Adrenal gland (tissue), 12 donors: ENCODE results near the gene TMEM74B. TPM values are rescaled to one million over a fixed set of nuclear protein-coding genes. Genes with fewer than 3 reads are reported as not detected.
A peak's percentile ranks its signal among the peaks of the same experiment; 100 is the strongest.

Source experiments
- DNase-seq, 7 donors: peaks; one replicate each; pipeline ENCODE4 v3.0.0-alpha.2; 2019 to 2020
- H3K27ac ChIP-seq, 5 donors: fragments of 200-600 bp; sonication (generic) in 4 of 5; 1 replicate in 3 of 5; 2 replicates in 2 of 5; pipeline versions ENCODE4 v1.5.1 to v1.8.0; 2016 to 2020; ENCODE audit warnings: mild to moderate bottlenecking in 1 of 5
- H3K27me3 ChIP-seq: fragments of 200-600 bp; 2 replicates; pipeline ENCODE4 v1.8.0; 2021
- H3K36me3 ChIP-seq, 2 donors: fragments of 200-600 bp; replicated peaks in 1 of 2; 1 replicate in 1 of 2; 2 replicates in 1 of 2; pipeline versions ENCODE4 v1.5.1 to v1.8.0; 2018 to 2022
- H3K4me1 ChIP-seq, 2 donors: fragments of 200-600 bp; replicated peaks in 1 of 2; 1 replicate in 1 of 2; 2 replicates in 1 of 2; pipeline versions ENCODE4 v1.5.1 to v1.8.0; 2018 to 2021
- H3K4me3 ChIP-seq, 4 donors: fragments of 200-600 bp; sonication (generic) in 3 of 4; one replicate each; pipeline ENCODE4 v1.5.1; 2016 to 2018
- H3K9me3 ChIP-seq, 3 donors: fragments of 200-600 bp; sonication (generic) in 1 of 3; replicated peaks in 1 of 3; 1 replicate in 2 of 3; 2 replicates in 1 of 3; pipeline versions ENCODE4 v1.5.1 to v1.8.0; 2016 to 2021
- POLR2A ChIP-seq, 2 donors: fragments of 450-650 bp; IDR thresholded peaks; one replicate each; pipeline ENCODE4 v1.6.1; 2017; ENCODE audit warnings: antibody characterized with exemption in 2 of 2, mild to moderate bottlenecking in 2 of 2, moderate library complexity in 1 of 2
- WGBS, 4 donors: extraction: QIAGEN DNeasy Blood & Tissue Kit in 2 of 4; methylation state at CpG; one replicate each; pipeline versions ENCODE4 v1.1.5 to v1.1.7; 2013 to 2017; 5-methylcytosine and 5-hydroxymethylcytosine counted together
- intact Hi-C, 2 donors: fragments of 100-400 bp; cut with DNase I; formaldehyde crosslinking; loops; one replicate each; pipeline versions ENCODE4 v1.14.1 to v1.15.0; 2022 to 2023
- polyA plus RNA-seq, 3 donors: library from polyadenylated mRNA; stranded (reverse); fragments of 200-250 nt in 2 of 3; fragments of 350-450 nt in 1 of 3; fragmentation: Illumina TruSeq in 1 of 3; extraction: RNeasy Lipid Tissue Mini Kit (QIAGEN cat#74804) in 1 of 3; gene quantifications; one replicate each; pipeline ENCODE4 v1.2.3, GENCODE V29; 2013 to 2014
- total RNA-seq, 9 donors: library from RNA; depleted of rRNA in 4 of 9; stranded (reverse); fragments of >200 nt in 4 of 9; fragments of 120-200 nt in 1 of 9; fragmentation: NEBNext Ultra II Directional in 1 of 9; extraction: Animal tissue kit (Norgen Biotek cat#: 25700) in 1 of 9; gene quantifications; one replicate each; pipeline versions ENCODE4 v1.1.0 to v1.2.4, GENCODE V29; 2013 to 2023
- TF ChIP-seq, protein P1 (sequence below), 6 experiments: fragments of 450-650 bp in 4 of 6; fragments of 200-600 bp in 2 of 6; sonication (generic) in 1 of 6; IDR thresholded peaks; 1 replicate in 5 of 6; 2 replicates in 1 of 6; pipeline versions ENCODE4 v1.5.1 to v1.8.0; 2016 to 2021; ENCODE audit warnings: antibody characterized with exemption in 6 of 6, mild to moderate bottlenecking in 2 of 6, moderate library complexity in 1 of 6
- donor health status: healthy with polysubstance abuse.
- donor health status: Bipolar disorder and iron deficiency.
- donor health status: DM: yes; HTN: yes; CAD: no.
- donor health status: DM: no; HTN: no; CAD: no.
- donor health status: DM: no; HTN: no; CAD: no.
- donor health status: DM: yes; HTN: yes; CAD: no.

Gene TMEM74B
- total and polyA plus RNA-seq, 12 donors = 0.24 to 9.5 (median 0.98) TPM; not detected in 2

DNA sequence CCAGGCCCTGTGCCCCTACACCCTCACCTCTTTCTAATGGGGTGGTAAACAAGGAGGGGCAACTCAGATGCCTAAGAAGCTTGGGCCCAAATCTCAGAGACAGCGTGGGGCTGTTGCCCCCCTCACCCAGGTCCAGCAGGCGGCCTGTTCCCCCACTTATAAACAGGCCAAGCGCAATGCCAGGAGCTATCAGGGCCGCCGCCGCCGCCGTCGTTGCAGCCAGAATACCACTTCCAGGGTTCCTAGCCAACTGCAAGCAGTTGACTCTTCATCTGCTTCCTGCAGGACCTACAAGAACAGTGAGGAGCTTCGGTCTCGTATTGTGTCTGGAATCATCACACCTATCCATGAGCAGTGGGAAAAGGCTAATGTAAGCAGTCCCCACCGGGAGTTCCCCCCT, 49.9 kb downstream of the TMEM74B start:
- no peak overlapping the region for H3K27ac ChIP-seq
- 93 to 100% (median 98%) methylated on average over 5 to 12 of the region's 12 CpGs for WGBS, 4 donors
- H3K9me3 ChIP-seq = no peaks in the 10 kb centered on the region
- H3K27me3 ChIP-seq = no peaks in the 10 kb centered on the region
- H3K4me1 ChIP-seq = no peaks in the 10 kb centered on the region
- H3K4me3 ChIP-seq = no peak overlapping the region
- no peak for TF ChIP-seq POLR2A (IDR thresholded peaks at IDR 0.05)
- TF ChIP-seq, protein P1, sequence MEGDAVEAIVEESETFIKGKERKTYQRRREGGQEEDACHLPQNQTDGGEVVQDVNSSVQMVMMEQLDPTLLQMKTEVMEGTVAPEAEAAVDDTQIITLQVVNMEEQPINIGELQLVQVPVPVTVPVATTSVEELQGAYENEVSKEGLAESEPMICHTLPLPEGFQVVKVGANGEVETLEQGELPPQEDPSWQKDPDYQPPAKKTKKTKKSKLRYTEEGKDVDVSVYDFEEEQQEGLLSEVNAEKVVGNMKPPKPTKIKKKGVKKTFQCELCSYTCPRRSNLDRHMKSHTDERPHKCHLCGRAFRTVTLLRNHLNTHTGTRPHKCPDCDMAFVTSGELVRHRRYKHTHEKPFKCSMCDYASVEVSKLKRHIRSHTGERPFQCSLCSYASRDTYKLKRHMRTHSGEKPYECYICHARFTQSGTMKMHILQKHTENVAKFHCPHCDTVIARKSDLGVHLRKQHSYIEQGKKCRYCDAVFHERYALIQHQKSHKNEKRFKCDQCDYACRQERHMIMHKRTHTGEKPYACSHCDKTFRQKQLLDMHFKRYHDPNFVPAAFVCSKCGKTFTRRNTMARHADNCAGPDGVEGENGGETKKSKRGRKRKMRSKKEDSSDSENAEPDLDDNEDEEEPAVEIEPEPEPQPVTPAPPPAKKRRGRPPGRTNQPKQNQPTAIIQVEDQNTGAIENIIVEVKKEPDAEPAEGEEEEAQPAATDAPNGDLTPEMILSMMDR (IDR thresholded peaks at IDR 0.05) = no peak
- no peak for DNase-seq
- H3K36me3 ChIP-seq = peaks cover 0 to 61% of the 10 kb centered on the region in 2 donors
- intact Hi-C loops = no loop called here

DNA sequence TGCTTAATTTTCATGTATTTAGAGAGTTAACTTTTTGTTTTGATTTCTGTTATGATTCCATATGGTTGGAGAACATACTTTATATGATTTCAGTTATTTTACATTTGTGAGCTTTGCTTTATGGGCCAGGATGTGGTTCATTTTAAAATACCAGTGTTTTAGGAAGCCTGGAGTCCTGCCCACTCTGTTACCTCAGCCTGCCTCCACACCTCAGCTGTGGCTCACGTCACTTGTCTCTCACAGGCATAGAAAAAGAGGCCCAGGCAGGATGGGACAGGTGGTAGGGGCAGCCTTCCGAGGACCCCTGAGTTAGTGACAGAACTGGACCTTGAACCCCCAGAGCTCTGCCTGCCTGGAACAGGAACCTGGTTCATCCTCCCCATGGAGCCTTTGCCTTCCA, 50.4 kb downstream of the TMEM74B start:
- TF ChIP-seq, protein P1 (IDR thresholded peaks at IDR 0.05) = no peak
- TF ChIP-seq POLR2A (IDR thresholded peaks at IDR 0.05) = no peak
- DNase-seq = no peak
- H3K27me3 ChIP-seq = no peaks in the 10 kb centered on the region
- no peak overlapping the region for H3K4me3 ChIP-seq
- no peaks in the 10 kb centered on the region for H3K4me1 ChIP-seq
- WGBS, 4 donors = 73 to 99% (median 85%) methylated on average over 2 of the region's 2 CpGs
- no peaks in the 10 kb centered on the region for H3K9me3 ChIP-seq
- H3K36me3 ChIP-seq = peaks cover 0 to 63% of the 10 kb centered on the region in 2 donors
- intact Hi-C loops = no loop called here
- H3K27ac ChIP-seq = no peak overlapping the region

DNA sequence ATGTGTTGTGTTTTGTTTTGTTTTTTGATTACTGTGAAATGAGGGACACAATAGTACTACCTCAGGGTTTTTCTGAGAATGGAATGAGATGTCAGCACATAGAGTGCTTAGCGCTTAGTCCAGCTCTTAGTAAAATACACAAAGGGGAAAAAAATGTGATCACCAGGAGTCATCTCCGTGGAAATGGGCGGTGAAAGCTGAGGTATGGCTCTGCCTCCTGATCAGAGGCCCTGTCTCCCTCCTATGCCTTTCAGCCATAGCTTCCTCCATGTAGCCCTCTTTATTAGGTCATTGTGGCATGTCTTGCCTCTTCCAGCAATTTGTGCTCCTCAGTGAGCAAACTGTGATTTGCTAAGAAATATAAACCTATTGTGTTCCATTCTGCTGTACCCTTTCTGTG, 53.4 kb downstream of the TMEM74B start:
- intact Hi-C loops = no loop called here
- TF ChIP-seq, protein P1 (IDR thresholded peaks at IDR 0.05) = no peak
- no peak for DNase-seq
- Histone ChIP-seq H3K4me3 (no peak overlapping the region), H3K36me3 (peaks cover 0 to 64% of the 10 kb centered on the region in 2 donors), H3K9me3 (no peaks in the 10 kb centered on the region), H3K27me3 (no peaks in the 10 kb centered on the region), H3K27ac (no peak overlapping the region), H3K4me1 (no peaks in the 10 kb centered on the region)
- 93 to 98% (median 97%) methylated on average over 3 of the region's 3 CpGs for WGBS, 4 donors

DNA sequence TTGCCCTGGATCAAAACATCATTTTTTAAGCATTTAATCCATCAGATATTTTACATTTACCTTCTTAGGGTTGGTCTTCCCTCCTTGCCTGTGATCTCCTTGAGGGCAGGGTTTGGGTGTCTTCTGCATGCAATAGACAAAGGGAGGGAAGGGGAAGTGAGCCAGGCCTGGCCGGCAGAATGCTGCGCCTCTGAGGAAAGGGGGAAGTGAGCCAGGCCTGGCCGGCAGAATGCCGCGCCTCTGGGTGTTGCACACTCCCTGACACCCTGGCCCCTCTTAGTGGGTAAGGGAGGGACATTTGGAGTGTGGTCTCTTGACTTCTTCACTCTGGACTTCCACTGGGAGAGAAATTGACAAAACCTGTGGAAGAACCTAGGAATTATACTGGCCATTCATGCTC, 53.9 kb downstream of the TMEM74B start:
- peak in 2 of 7 donors; percentile 28 to 35 for DNase-seq
- no peaks in the 10 kb centered on the region for H3K4me1 ChIP-seq
- no peak overlapping the region for H3K4me3 ChIP-seq
- WGBS, 4 donors = 78 to 87% (median 84%) methylated on average over 5 of the region's 5 CpGs
- TF ChIP-seq, protein P1 (IDR thresholded peaks at IDR 0.05) = no peak
- TF ChIP-seq POLR2A (IDR thresholded peaks at IDR 0.05) = no peak
- H3K27ac ChIP-seq = no peak overlapping the region
- peaks cover 0 to 64% of the 10 kb centered on the region in 2 donors for H3K36me3 ChIP-seq
- H3K27me3 ChIP-seq = no peaks in the 10 kb centered on the region
- intact Hi-C loops = no loop called here
- H3K9me3 ChIP-seq = no peaks in the 10 kb centered on the region

Other genes with a start within 250 kb of the TMEM74B start
- under 1 TPM in 4 of 9 donors, not detected in 5; 0.06 to 0.39 (median 0.25) TPM for gene RSPO4, start 182.7 kb downstream of the TMEM74B start, total RNA-seq
- under 1 TPM; 0.16 to 0.64 (median 0.20) TPM for gene RSPO4, start 182.7 kb downstream of the TMEM74B start, polyA plus RNA-seq
- gene PSMF1, start 66.4 kb downstream of the TMEM74B start, total RNA-seq = 100 to 1,000 TPM in 6 of 9 donors, 10 to 100 TPM in 3; 38.0 to 363 (median 126) TPM
- 100 to 1,000 TPM in 1 of 3 donors, 10 to 100 TPM in 2; 24.8 to 136 (median 30.0) TPM for gene PSMF1, start 66.4 kb downstream of the TMEM74B start, polyA plus RNA-seq
- under 1 TPM in 6 of 9 donors, not detected in 3; 0.25 to 0.95 (median 0.39) TPM for gene C20orf202, start 18.5 kb upstream of the TMEM74B start, total RNA-seq
- gene C20orf202, start 18.5 kb upstream of the TMEM74B start, polyA plus RNA-seq = under 1 TPM; 0.17 to 0.40 (median 0.29) TPM
- under 1 TPM in 1 of 9 donors, not detected in 8; 0.06 TPM for gene RAD21L1, start 41.1 kb upstream of the TMEM74B start, total RNA-seq
- under 1 TPM in 1 of 3 donors, not detected in 2; 0.07 TPM for gene RAD21L1, start 41.1 kb upstream of the TMEM74B start, polyA plus RNA-seq
- 10 to 100 TPM in 2 of 9 donors, 1 to 10 TPM in 7; 3.3 to 18.9 (median 5.8) TPM for gene SNPH, start 81.3 kb upstream of the TMEM74B start, total RNA-seq
- gene SNPH, start 81.3 kb upstream of the TMEM74B start, polyA plus RNA-seq = 10 to 100 TPM in 1 of 3 donors, 1 to 10 TPM in 2; 2.1 to 12.8 (median 4.2) TPM
- gene SDCBP2, start 144.2 kb upstream of the TMEM74B start, total RNA-seq = 1 to 10 TPM in 7 of 9 donors, under 1 TPM in 2; 0.43 to 7.6 (median 2.7) TPM
- gene SDCBP2, start 144.2 kb upstream of the TMEM74B start, polyA plus RNA-seq = 1 to 10 TPM; 2.4 to 3.8 (median 3.0) TPM
- 100 to 1,000 TPM in 7 of 9 donors, 10 to 100 TPM in 2; 51.7 to 571 (median 124) TPM for gene FKBP1A, start 208.1 kb upstream of the TMEM74B start, total RNA-seq
- 100 to 1,000 TPM; 111 to 917 (median 149) TPM for gene FKBP1A, start 208.1 kb upstream of the TMEM74B start, polyA plus RNA-seq